Sigmoid colon (tissue), 7 donors: ENCODE results near the gene NUDT22. TPM values are rescaled to one million over a fixed set of nuclear protein-coding genes. Genes with fewer than 3 reads are reported as not detected.
A peak's percentile ranks its signal among the peaks of the same experiment; 100 is the strongest.
"Not testable (repeated sequence)": the region's sequence is repeated elsewhere in the genome, so short reads cannot be mapped to it uniquely, and the experiment has no call there.

Experiments
- DNase-seq: peaks from one replicate; pipeline ENCODE4 v3.0.0-alpha.2; 2019
- H3K27ac ChIP-seq, 4 donors: fragments of 200-600 bp; sonication (generic); one replicate each; pipeline ENCODE4 v1.5.1; 2016 to 2019; ENCODE audit warnings: mild to moderate bottlenecking in 1 of 4
- H3K27me3 ChIP-seq, 3 donors: fragments of 200-600 bp; sonication (generic); one replicate each; pipeline ENCODE4 v1.5.1; 2019; ENCODE audit warnings: mild to moderate bottlenecking in 1 of 3
- H3K36me3 ChIP-seq, 4 donors: fragments of 200-600 bp; sonication (generic); one replicate each; pipeline ENCODE4 v1.5.1; 2016 to 2019
- H3K4me1 ChIP-seq, 4 donors: fragments of 200-600 bp; sonication (generic); one replicate each; pipeline ENCODE4 v1.5.1; 2017 to 2019
- H3K4me3 ChIP-seq, 4 donors: fragments of 200-600 bp; sonication (generic); one replicate each; pipeline ENCODE4 v1.5.1; 2017 to 2019; ENCODE audit warnings: mild to moderate bottlenecking in 2 of 4, moderate library complexity in 1 of 4
- H3K9me3 ChIP-seq, 4 donors: fragments of 200-600 bp in 3 of 4; sonication (generic) in 3 of 4; one replicate each; pipeline versions ENCODE4 v1.5.1 to v1.6.1; 2013 to 2019
- CTCF ChIP-seq, 4 experiments: fragments of 450-650 bp in 3 of 4; fragments of 200-600 bp in 1 of 4; IDR thresholded peaks; one replicate each; pipeline ENCODE4 v1.5.1; 2016 to 2019; ENCODE audit warnings: antibody characterized with exemption in 4 of 4, mild to moderate bottlenecking in 3 of 4, moderate library complexity in 2 of 4
- EP300 ChIP-seq, 4 donors: sonication (generic); formaldehyde crosslinking; IDR thresholded peaks; one replicate each; pipeline ENCODE4 v1.6.1; 2017; ENCODE audit warnings: antibody characterized with exemption in 4 of 4
- POLR2A ChIP-seq, 2 donors: fragments of 450-650 bp; IDR thresholded peaks; one replicate each; pipeline ENCODE4 v1.6.1; 2016; ENCODE audit warnings: antibody characterized with exemption in 2 of 2, mild to moderate bottlenecking in 2 of 2, moderate library complexity in 2 of 2
- POLR2AphosphoS5 ChIP-seq, 4 donors: sonication (generic); formaldehyde crosslinking; IDR thresholded peaks; one replicate each; pipeline ENCODE4 v1.6.1; 2017; ENCODE audit warnings: antibody characterized with exemption in 4 of 4
- WGBS, 2 donors: extraction: QIAGEN DNeasy Blood & Tissue Kit; methylation state at CpG; one replicate each; pipeline ENCODE4 v1.1.7; 2013; 5-methylcytosine and 5-hydroxymethylcytosine counted together
- intact Hi-C: fragments of 100-400 bp; cut with DNase I; formaldehyde crosslinking; loops from one replicate; pipeline ENCODE4 v1.15.1; 2023
- polyA plus RNA-seq, 3 donors: library from polyadenylated mRNA; stranded (reverse); fragments of 200-250 nt; gene quantifications; one replicate each; pipeline ENCODE4 v1.2.3, GENCODE V29; 2013
- total RNA-seq, 4 donors: library from RNA; depleted of rRNA; stranded (reverse); fragments of >200 nt; gene quantifications; one replicate each; pipeline ENCODE4 v1.1.0, GENCODE V29; 2016
- donor health status: healthy with polysubstance abuse.
- donor health status: Bipolar disorder and iron deficiency.
- donor health status: healthy.

Gene NUDT22
- total and polyA plus RNA-seq, 7 donors, result 41.4 to 130 (median 64.8) TPM

DNA sequence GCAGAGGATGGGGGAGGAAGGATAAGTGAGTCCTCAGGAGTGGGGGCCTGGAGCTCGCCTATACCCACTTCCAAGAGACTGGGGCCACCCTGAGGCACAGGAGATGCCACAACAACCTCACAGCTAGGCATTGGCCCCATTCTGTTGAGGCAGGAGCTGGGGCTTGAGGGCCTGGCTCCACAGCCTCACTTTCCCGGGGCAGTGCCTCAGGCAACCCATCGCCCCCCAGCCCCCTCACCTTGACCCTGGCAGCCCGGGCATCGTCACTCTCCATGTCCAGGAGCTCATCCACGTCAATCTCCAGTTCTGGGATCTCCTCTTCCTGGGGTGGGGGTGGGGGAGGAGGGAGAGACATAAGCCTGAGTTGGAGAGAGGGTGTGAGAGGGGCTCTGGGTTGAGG is 18.9 kb downstream of the NUDT22 start:
- H3K27me3 ChIP-seq, result no peaks in the 10 kb centered on the region
- H3K27ac ChIP-seq, result peak overlapping the region; percentile 83 to 96 (median 90)
- WGBS, 2 donors, result 15 to 50% methylated on average over 6 of the region's 6 CpGs
- H3K4me3 ChIP-seq, result peak overlapping the region; percentile 53 to 64 (median 56)
- no peaks in the 10 kb centered on the region for H3K9me3 ChIP-seq
- TF ChIP-seq EP300 (IDR thresholded peaks at IDR 0.05) (no peak), POLR2AphosphoS5 (IDR thresholded peaks at IDR 0.05) (no peak), POLR2A (IDR thresholded peaks at IDR 0.05) (no peak), CTCF (IDR thresholded peaks at IDR 0.05) (no peak)
- H3K4me1 ChIP-seq, result peaks cover 0 to 63% (median 42%) of the 10 kb centered on the region in 4 donors
- peaks cover 0 to 9% (median 4%) of the 10 kb centered on the region in 4 donors for H3K36me3 ChIP-seq
- DNase-seq, result no peak
- intact Hi-C loops, result loop anchor here (5.0 kb wide), 1 partner anchor 57 kb away; the partner anchor contains the start of gene CATSPERZ

DNA sequence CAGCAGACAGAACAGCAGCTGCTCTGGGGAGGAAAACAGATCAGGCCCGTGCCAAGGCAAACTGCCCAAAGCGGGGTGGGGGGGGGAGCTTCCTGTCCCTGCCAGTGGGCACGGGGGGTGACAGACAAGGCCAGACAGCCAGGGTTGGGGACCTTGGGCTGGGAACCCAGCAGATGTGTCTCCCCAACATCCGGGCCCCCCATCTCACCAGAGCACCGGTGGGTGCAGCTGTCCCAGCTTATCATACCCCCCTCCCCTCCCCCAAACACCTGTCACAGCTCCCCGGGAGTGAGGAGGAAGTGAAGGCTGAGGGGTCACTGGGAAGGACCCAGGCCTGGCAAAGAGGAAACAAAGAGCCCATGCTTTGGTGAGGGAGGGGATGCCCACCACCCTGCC is 19.3 kb downstream of the NUDT22 start:
- Histone ChIP-seq H3K4me3 (peak overlapping the region; percentile 53 to 64 (median 56)), H3K9me3 (no peaks in the 10 kb centered on the region), H3K36me3 (peaks cover 0 to 9% (median 4%) of the 10 kb centered on the region in 4 donors), H3K4me1 (peaks cover 0 to 62% (median 38%) of the 10 kb centered on the region in 4 donors), H3K27ac (peak overlapping the region; percentile 83 to 96 (median 90)), H3K27me3 (no peaks in the 10 kb centered on the region)
- intact Hi-C loops, result loop anchor here (5.0 kb wide), 1 partner anchor 57 kb away; the partner anchor contains the start of gene CATSPERZ
- TF ChIP-seq EP300 (IDR thresholded peaks at IDR 0.05) (no peak), CTCF (IDR thresholded peaks at IDR 0.05) (no peak), POLR2AphosphoS5 (IDR thresholded peaks at IDR 0.05) (no peak), POLR2A (IDR thresholded peaks at IDR 0.05) (no peak)
- WGBS, 2 donors, result 1 to 2% methylated on average over 6 of the region's 6 CpGs
- DNase-seq, result peak; percentile 84

DNA sequence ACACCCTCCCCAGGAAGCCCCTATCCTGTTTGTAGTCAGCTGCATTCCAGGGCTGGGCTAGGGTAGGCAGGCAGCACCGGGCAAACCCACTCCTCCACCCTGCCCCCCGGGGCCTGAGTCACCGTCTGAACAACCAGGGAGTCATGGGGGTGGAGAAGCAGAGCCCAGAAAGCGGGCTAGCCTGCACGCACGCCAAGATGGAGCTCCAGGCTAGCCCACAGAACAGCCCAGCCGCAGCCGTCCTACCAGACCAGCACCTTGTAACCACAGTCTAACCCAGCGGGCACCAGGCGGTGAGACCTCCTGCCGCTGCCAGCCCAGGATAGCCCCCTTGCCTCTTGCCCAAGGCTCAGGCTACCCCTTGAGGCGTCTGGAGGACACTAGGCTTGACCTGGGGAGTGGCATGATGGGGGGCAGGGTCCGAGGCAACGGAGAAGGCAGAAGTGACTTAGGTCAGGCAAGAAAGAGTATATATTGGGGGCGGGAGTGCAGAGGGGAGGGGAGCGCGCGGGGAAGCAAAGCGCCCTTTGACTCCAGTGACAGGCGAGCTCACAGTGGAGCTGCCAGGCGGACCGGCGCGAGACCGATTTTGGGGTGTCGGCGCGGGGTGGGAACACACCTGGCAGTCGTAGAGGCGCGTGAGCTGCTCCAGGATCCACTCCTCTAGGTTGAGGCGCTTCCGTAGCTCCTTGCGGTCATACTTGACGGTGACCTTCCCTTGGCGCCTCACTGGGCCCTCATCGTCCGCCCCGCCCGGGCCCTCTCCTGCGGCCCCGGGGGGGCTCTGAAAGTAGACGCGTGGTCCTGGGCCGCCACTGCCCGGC is 19.9 kb downstream of the NUDT22 start:
- WGBS, 2 donors, result 1% methylated on average over 46 of the region's 46 CpGs
- H3K4me3 ChIP-seq, result peak overlapping the region; percentile 53 to 64 (median 56)
- peak; percentile 86 for DNase-seq
- intact Hi-C loops, result loop anchor here (5.0 kb wide), 1 partner anchor 56 kb away; the partner anchor contains the start of gene CATSPERZ
- H3K4me1 ChIP-seq, result peaks cover 0 to 66% (median 43%) of the 10 kb centered on the region in 4 donors
- TF ChIP-seq CTCF (IDR thresholded peaks at IDR 0.05) (no peak), POLR2AphosphoS5 (IDR thresholded peaks at IDR 0.05) (peak in 2 of 4 donors; percentile 33 to 59)
- peaks cover 0 to 9% (median 4%) of the 10 kb centered on the region in 4 donors for H3K36me3 ChIP-seq
- peak overlapping the region; percentile 83 to 96 (median 90) for H3K27ac ChIP-seq
- no peaks in the 10 kb centered on the region for H3K9me3 ChIP-seq
- no peaks in the 10 kb centered on the region for H3K27me3 ChIP-seq

- peaks cover 0 to 67% (median 44%) of the 10 kb centered on the region in 4 donors for H3K4me1 ChIP-seq
- not testable (repeated sequence) for H3K9me3 ChIP-seq, DNase-seq, H3K36me3 ChIP-seq, H3K27me3 ChIP-seq
- peak overlapping the region; percentile 83 to 96 (median 92) for H3K27ac ChIP-seq
- intact Hi-C loops, result loop anchor here (5.0 kb wide), 1 partner anchor 56 kb away; the partner anchor contains the start of gene CATSPERZ
- WGBS, 2 donors, result 1 to 2% methylated on average over 43 of the region's 43 CpGs
- peak overlapping the region; percentile 53 to 64 (median 56) for H3K4me3 ChIP-seq
These were observed 20.5 kb downstream of the NUDT22 start for GRCh38 chr11:64246621-64246870.

DNA sequence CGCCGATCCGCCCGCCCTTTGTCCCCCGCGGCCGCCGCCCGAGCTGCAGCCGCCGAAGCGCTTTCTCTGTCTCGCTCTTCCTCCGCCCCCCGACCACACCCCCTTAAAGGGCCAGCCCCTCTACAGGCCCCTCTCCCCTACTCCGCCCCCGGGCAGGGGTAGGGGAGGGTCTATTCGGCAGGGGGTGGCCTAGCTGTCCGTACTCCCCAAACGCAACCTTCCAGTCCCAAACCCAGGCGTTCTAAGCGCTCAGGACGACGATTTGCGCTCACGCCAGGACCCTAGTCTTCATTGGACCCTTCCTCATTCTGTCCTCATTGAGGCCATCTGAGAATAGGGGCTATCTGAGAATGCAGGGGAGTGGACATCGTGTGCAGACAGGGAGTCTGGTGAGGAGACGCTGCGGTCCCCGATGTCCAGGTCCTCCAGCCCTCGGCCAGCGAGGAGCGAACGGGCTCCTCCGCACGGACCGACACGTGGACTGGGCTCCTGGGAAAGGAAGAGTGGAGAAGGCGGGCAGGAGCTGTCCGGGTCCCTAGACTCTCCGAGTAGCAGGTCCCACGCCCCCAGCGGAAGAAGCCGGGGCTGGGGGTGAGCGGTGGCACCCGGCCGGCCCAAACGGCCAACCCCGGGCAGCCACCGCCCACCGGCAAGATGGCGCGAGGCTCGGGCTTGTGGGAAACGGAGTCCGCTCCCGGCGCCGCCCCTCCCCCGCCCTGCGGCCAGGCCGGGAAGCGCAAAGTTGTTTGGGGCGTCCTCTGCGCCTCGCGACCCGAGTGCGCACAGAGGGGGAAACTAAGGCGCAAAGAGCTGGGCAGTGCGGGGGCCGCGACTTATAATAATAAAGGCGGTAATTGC is 21.0 kb downstream of the NUDT22 start, which contains the start of gene PPP1R14B:
Gene PPP1R14B (minus strand): TSS at position 73 of the 858 bp plus-strand sequence. CDS start 270 bp downstream, outside the sequence.
- TF ChIP-seq POLR2AphosphoS5 (IDR thresholded peaks at IDR 0.05) (peak in 3 of 4 donors; percentile 40 to 65 (median 61)), CTCF (IDR thresholded peaks at IDR 0.05) (peak in 1 of 4 experiments; percentile 4), EP300 (IDR thresholded peaks at IDR 0.05) (no peak), POLR2A (IDR thresholded peaks at IDR 0.05) (peak in 1 of 2 donors; percentile 32)
- H3K27ac ChIP-seq, result peak within 1 kb of the TSS; percentile 83 to 96 (median 92)
- no peaks in the 10 kb centered on the region for H3K9me3 ChIP-seq
- DNase-seq, result peak; percentile 93
- WGBS, 2 donors, result 1% methylated on average over 74 of the region's 74 CpGs
- H3K27me3 ChIP-seq, result no peaks in the 10 kb centered on the region
- intact Hi-C loops, result loop anchor here (5.0 kb wide), 1 partner anchor 55 kb away; the partner anchor contains the start of gene CATSPERZ
- H3K4me1 ChIP-seq, result peaks cover 0 to 67% (median 46%) of the 10 kb centered on the region in 4 donors
- H3K4me3 ChIP-seq, result peak within 1 kb of the TSS; percentile 53 to 64 (median 56)
- peaks cover 0 to 9% (median 4%) of the 10 kb centered on the region in 4 donors for H3K36me3 ChIP-seq
